ENCODE results near the gene NAPSA. TPM values are rescaled to one million over a fixed set of nuclear protein-coding genes. Genes with fewer than 3 reads are reported as not detected.

The NAPSA gene
- total and polyA plus RNA-seq, 10 of the 15 experiments (the other 5 are each of a cell fraction or from before 2014, with no cell fraction given) = 6.7 to 45.4 (median 17.1) TPM

GRCh38 chr19:50328873-50329145, 36.6 kb downstream of the NAPSA start:
- ChIA-PET SMC1A (ENCODE audit: uncharacterized antibody, unreplicated experiment) (interaction anchor here (0.8 to 1.9 kb wide), 6 partner anchors 10 to 74 kb away, joined by 3 to 20 read pairs (median 4); no protein-coding TSS in a partner anchor), RAD21 (ENCODE audit: unreplicated experiment) (interaction anchor here (0.6 to 2.1 kb wide), 22 partner anchors 12 to 492 kb away, joined by 3 to 36 read pairs (median 4); no protein-coding TSS in a partner anchor), CTCF (interaction anchor here (0.6 to 1.6 kb wide), 11 partner anchors 10 to 180 kb away, joined by 3 to 5 read pairs (median 4); partner anchors contain the start of gene NR1H2), POLR2A (interaction anchor here (0.6 to 2.1 kb wide), 11 partner anchors 9 to 1453 kb away, joined by 3 to 38 read pairs (median 5); partner anchors contain the start of gene AP2A1)
- TF ChIP-seq BHLHE40 (IDR thresholded peaks at IDR 0.05; ENCODE audit: borderline replicate concordance in 1 of 2, low read depth in 2 of 2, low read length in 1 of 2) (0 out of 4 replicates have a peak, but pooled peaks of 1 of the 2 experiments have one; percentile 1), TCF3 (IDR thresholded peaks at IDR 0.05; ENCODE audit: borderline replicate concordance, insufficient read depth, low read depth, low read length) (no peak)
- TF ChIP-seq, protein P1, sequence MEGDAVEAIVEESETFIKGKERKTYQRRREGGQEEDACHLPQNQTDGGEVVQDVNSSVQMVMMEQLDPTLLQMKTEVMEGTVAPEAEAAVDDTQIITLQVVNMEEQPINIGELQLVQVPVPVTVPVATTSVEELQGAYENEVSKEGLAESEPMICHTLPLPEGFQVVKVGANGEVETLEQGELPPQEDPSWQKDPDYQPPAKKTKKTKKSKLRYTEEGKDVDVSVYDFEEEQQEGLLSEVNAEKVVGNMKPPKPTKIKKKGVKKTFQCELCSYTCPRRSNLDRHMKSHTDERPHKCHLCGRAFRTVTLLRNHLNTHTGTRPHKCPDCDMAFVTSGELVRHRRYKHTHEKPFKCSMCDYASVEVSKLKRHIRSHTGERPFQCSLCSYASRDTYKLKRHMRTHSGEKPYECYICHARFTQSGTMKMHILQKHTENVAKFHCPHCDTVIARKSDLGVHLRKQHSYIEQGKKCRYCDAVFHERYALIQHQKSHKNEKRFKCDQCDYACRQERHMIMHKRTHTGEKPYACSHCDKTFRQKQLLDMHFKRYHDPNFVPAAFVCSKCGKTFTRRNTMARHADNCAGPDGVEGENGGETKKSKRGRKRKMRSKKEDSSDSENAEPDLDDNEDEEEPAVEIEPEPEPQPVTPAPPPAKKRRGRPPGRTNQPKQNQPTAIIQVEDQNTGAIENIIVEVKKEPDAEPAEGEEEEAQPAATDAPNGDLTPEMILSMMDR (IDR thresholded peaks at IDR 0.05 in 2 of 3, conservative IDR thresholded peaks at IDR 0.05 in 1 of 3; ENCODE audit: control insufficient read depth in 2 of 3, extremely low read depth in 1 of 3, insufficient read depth in 1 of 3, low read depth in 3 of 3, low read length in 3 of 3) = peak in 1 of 3 experiments; percentile 32; a peak in 1 of 6 replicates
- in situ Hi-C loops (cut with MboI) (loop anchor here (25.0 kb wide), 1 partner anchor 1033 kb away; the partner anchor contains the start of genes CLDND2, ETFB and NKG7), intact Hi-C loops (cut with micrococcal nuclease; ENCODE audit: unreplicated experiment) (no loop called here)
- H3K36me3 ChIP-seq (ENCODE audit: control insufficient read depth in 2 of 2, insufficient read depth in 2 of 2, low read length in 1 of 2) = no peaks in the 10 kb centered on the region; a peak in 1 of 4 replicates
- peaks cover 31% of the 10 kb centered on the region for H3K4me1 ChIP-seq (ENCODE audit: control insufficient read depth, insufficient read depth, low read length)
- no peak overlapping the region; the same call in 1 of the 2 replicates for H3K4me2 ChIP-seq (ENCODE audit: control insufficient read depth, insufficient read depth)
- peaks cover 2 to 16% of the 10 kb centered on the region in 2 experiments; a peak in 3 of 4 replicates for H3K27me3 ChIP-seq (replicated peaks in 1 of 2; ENCODE audit: control insufficient read depth in 2 of 2, insufficient read depth in 2 of 2, low read length in 1 of 2)
- H3K79me2 ChIP-seq (ENCODE audit: control insufficient read depth, insufficient read depth, low read length) = no peaks in the 10 kb centered on the region
- FAIRE-seq = no peak
- no peak overlapping the region for H3K9ac ChIP-seq (ENCODE audit: control insufficient read depth, insufficient read depth, low read length)
- H3K9me3 ChIP-seq (replicated peaks; ENCODE audit: control insufficient read depth, insufficient read depth, low read length) = no peaks in the 10 kb centered on the region; the same call in 2 of the 3 replicates
- H4K20me1 ChIP-seq (ENCODE audit: control insufficient read depth, insufficient read depth) = peaks cover 4% of the 10 kb centered on the region; the same call in 1 of the 2 replicates
- H3K27ac ChIP-seq (ENCODE audit: control insufficient read depth, insufficient read depth) = no peak overlapping the region
- BruUV-seq (replicated peaks) = no TSS peak
- 1% methylated on average over 25 of the region's 40 CpGs for WGBS (ENCODE audit: insufficient coverage, insufficient replicate concordance, low lambda C conversion rate, missing lambda C conversion rate)
- ATAC-seq = no peak
- no peak overlapping the region for H3K4me3 ChIP-seq
- no peak overlapping the region for H2AFZ ChIP-seq (ENCODE audit: control insufficient read depth, low read depth, low read length)
- DNase-seq (ENCODE audit: low read depth, low spot score) = no peak

Measured in GM12878 (cell line).